Stimulated activated CD8-positive, alpha-beta memory T cell treated with anti-CD3 and anti-CD28 coated beads, Interleukin-12 subunit alpha, Interleukin-12 subunit beta, amount 100 ng/mL, for 24 hours (primary cell): ENCODE measurements around the gene SHROOM1.
"Not testable (repeated sequence)": the region's sequence is repeated elsewhere in the genome, so short reads cannot be mapped to it uniquely, and the experiment has no call there.

Source experiments
- DNase-seq: peaks from one replicate; pipeline ENCODE4 v3.0.0-alpha.2; 2020; ENCODE audit errors: extremely low read depth

The SHROOM1 gene

DNA sequence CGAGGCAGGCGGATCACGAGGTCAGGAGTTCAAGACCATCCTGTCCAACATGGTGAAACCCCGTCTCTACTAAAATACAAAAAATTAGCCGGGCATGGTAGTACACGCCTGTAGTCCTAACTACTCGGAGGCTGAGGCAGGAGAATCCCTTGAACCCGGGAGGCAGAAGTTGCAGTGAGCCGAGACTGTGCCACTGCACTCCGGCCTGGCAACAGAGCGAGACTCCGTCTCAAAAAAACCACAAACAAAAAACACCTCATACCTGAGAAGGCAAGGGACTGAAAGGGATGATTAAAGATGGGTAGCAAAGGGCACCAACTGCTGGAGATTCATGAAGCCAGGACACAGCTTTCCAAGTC is 23.7 kb downstream of the SHROOM1 start:
- not testable (repeated sequence) for DNase-seq

DNA sequence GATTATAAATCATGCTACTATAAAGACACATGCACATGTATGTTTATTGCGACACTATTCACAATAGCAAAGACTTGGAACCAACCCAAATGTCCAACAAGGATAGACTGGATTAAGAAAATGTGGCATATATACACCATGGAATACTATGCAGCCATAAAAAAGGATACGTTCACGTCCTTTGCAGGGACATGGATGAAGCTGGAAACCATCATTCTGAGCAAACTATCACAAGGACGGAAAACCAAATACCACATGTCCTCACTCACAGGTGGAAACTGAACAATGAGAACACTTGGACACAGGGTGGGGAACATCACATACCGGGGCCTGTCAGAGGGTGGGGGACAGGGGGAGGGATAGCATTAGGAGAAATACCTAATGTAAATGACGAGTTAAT is 24.6 kb downstream of the SHROOM1 start:
- DNase-seq: not testable (repeated sequence)

DNA sequence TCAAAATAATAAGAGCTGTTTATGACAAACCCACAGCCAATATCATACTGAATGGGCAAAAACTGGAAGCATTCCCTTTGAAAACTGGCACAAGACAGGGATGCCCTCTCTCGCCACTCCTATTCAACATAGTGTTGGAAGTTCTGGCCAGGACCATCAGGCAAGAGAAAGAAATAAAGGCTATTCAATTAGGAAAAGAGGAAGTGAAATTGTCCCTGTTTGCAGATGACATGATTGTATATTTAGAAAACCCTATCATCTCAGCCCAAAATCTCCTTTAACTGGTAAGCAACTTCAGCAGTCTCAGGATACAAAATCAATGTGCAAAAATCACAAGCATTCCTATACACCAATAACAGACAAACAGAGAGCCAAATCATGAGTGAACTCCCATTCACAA is 26.2 kb downstream of the SHROOM1 start:
- not testable (repeated sequence) for DNase-seq

DNA sequence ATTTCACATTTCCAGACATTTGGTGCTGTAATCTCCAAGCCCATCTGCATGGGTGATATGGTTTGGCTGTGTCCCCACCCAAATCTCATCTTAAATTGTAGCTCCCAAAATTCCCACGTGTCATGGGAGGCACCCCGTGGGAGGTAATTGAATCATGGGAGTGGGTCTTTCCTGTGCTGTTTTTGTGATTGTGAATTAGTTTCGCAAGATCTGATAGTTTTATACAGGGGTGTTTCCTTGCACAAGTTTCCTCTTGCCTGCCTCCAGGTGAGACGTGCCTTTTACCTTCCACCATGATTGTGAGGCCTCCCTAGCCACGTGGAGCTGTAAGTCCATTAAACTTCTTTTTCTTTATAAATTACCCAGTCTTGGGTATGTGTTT is 27.8 kb downstream of the SHROOM1 start:
- not testable (repeated sequence) for DNase-seq

DNA sequence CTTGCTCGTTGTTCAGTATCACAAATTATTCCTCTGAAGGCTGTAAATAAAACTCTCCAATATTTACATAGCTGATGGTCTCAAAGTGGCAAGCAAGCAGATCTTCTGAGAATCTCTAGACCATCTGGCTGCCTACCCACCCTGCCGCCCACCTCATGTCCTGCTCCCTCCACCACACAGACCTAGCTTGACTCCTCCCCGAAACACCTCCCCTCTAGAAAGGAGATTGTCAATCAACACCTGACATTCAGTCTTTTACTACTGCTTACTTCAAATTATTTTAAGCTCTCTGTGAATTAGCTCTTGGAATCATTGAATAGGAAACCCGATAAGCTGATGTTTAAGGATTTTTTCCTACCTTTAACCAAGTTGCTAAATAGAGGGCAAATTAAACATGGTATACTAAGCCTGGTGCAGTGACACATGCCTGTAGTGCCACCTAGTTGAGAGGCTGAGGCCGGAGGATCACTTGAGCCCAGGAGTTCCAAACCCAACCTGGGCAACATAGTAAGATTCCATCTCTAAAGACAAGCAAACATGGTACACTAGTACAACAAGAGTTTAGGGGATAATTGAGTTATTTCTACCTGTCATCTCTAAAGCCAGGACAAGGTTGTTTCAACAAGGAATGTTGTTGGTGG is 28.3 kb downstream of the SHROOM1 start:
- DNase-seq: no peak

DNA sequence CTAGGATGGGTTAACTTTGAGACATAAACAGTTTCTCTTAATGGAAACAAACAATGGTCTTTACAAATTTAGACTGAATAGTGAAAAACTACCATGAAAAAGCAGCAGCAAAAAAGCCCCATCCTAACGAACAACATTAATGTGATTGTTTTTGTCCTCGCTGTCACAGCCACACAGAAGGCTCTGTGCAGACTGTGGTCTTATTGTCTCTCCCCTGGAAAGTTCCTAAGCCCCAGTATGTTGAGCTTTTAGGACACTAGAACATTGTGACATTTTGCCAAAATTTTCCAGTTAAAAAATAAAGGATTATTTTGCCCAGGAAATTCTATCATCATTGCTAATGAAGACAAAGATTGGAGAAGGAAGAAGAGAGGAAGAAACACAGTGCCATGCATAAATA is 29.9 kb downstream of the SHROOM1 start:
- no peak for DNase-seq

DNA sequence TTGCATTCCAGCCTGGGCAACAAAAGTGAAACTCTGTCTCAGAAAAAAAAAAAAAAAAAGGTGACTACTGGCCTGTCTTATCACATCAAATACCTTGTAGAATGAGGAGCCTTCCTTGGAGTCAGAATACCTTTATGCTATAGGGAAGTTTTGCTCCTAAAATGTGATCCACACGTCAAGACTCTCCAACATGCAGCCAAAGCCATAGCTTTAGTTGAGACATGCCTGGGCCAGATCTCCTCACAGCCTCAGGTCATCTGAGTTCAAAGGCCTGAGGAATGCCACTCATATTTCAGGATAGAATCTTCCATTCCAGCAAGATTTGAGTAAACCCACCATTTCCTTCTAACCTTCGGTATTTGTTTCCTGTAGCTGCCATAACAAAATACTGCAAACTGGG is 31.1 kb downstream of the SHROOM1 start:
- no peak for DNase-seq

DNA sequence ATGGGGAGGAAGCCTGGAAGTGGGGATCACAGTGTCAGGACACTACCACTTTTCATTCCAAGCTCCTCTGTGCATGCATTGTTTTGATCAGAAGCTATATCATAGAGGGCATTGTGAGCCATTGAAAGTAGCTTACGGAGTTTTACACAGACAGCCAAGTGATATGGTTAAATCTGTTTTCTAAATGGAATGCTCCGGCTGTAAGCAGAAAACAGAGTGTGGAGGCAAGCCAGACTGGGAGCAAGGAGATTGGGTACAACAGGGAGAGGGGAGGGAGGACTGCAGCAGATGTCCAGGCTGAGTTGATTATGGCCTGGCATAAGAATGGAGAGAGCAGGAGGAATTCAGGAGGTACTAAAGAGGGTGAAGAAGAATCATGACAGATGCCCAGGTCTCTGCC is 32.8 kb downstream of the SHROOM1 start:
- no peak for DNase-seq

DNA sequence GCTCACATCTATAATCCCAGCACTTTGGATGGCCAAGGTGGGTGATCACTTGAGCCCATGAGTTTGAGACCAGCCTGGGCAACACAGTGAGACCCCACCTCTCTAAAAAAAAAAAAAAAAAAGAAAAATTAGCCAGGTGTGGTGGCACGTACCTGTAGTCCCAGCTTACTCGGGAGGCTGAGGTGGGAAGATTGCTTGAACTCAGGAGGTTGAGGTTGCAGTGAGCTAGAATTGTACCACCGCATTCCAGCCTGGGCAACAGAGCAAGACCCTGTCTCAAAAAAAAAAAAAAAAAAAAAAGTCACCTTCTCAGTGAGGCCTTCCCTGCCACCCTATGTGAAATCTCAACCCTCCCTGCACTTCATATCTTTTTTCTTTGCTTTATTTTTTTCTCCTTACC is 39.4 kb downstream of the SHROOM1 start:
- DNase-seq: no peak

DNA sequence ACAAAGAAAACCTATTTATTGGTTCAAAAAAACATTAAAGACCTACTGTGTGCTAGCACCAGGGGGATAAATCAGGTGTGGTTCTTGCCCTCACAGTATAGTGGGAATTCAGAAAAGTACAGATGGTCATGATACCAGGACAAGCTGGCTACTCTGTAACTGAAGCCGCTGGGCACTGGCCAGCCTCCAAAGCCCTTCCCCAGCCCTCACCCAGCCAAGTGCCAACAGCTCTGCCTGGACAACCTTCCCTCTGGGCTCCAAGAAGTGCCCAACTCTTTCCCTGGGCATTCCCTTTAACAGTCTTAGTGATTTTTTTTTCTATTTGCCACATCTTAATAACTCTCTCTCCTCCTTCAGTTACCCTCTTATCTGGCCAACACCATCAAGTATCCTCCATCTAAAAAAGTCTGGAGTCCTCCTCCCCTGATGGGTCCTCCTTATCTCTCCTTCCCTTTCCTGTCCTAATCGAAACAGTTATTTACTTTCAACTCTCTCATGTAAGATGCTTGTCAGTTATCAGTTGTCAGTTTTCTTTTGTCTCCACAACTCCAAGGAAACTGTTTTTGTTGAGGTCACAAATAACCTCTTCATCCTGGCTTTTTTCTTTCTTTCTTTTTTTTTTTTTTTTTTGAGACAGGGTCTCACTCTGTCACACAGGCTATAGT is 40.1 kb downstream of the SHROOM1 start:
- DNase-seq: no peak

DNA sequence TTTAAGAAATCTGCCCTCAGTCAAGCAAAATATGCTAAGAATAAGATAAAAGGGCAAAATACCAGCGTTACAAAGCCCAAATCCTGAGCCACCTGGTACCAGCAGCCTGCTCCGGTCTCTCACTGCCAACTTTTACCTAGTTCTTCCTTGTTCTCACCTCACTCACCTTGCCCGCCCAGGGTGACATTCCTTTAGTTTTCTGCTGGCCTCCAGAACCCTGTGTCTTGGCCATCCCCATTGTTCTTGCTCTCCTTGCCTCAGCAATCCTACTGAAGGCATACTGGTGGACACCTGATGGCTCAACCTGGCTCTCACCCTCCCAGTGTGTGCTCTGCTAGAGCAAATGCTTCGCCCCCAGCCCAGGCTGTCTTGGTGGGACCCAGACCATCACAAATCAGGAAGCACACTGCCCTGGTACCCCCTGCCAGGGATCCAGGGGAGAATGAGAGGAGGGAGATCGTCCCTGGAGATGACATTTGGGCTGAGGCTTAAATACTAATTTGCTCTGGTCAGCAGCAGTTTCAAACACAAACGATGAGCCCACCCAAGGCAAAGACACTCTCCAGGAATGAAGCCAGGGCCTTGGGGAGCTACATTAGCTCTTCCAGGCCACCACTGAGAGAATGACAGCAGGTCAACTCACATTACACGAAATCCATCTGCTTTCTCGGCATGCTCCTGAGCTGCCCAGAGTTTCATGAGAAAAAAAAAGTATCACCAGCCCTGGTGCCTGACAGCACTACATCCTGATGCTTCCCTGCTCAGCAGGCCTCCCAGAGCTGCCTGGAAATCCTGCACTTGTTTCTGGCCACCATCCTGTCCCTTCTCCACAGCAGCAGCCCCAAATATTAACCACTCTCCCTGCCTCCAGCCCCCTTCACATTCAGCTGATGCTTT is 41.2 kb downstream of the SHROOM1 start:
- DNase-seq: no peak

DNA sequence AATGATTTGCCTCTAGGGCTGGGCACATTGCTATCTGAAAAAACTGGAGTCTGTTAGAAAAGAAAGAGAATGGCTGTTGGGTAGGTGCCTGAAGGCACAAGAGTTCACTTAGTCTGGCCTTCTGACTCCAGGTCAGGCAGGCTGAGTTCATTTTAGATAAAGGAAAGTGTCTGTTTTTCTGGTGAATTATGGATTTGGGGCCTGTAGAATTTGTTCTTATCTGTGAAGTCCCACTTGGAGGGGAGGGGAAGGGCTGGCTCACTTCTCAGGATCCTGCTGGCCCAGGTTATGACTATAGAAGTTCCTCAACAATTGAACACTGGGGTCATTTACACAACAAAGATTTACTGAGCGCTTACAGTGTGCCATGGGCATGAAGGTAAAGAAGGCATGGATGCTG is 41.9 kb downstream of the SHROOM1 start:
- no peak for DNase-seq

DNA sequence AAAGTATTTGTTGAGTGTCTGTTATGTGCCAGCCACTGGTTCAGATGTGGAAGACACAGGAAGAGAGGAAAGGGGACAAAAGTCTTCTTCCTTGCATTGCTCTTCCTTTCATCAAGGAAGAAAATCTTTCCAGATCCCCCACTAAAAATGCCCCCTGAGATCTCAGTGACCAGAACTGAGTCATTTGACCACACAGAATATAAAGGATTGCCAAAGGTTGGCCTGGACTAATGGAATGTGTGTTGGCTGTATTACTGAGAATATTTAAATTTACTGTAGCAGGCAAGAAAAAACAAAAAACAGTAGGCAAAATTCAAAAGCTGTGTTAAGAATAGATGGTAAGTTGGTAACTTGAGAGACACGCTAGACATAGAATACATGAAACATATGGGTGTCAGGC is 43.4 kb downstream of the SHROOM1 start:
- no peak for DNase-seq

DNA sequence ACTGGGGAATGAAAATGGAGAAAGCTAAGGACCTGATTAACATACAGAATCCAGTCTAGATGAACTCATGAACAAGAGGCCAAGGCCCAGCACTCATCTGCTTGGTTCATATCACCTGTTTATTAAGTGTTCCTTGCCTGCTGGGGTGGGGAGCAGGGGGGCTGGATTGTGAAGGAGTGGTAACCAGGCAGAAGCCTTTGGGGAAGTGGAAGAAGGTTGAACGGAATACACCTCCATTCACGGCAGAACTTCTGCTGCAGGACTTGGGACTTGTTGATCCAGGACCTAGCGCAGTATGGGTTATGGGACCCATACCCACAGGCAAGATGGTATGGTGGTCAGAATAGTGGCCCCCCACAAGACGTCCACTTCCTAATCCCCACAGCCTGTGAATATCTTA is 44.6 kb downstream of the SHROOM1 start:
- no peak for DNase-seq

DNA sequence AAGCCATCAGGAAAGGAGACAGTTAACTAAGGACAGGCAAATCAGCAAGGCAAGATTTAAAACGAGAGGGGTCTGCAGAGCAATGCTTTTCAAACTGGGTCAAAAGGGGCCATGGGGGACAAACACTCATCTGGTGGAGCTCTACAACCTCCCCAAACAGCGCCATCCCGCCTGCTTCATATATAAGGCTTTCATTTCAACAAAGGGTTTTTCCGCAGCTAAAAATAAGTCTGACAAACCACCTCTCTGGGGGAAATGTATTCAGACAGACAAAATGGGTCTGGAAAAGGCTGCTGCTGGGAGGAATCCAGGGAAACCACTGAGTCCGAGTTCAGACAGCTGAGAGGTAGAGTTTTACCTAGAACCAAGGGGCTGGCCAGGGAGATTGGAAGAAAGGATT is 45.1 kb downstream of the SHROOM1 start:
- no peak for DNase-seq

DNA sequence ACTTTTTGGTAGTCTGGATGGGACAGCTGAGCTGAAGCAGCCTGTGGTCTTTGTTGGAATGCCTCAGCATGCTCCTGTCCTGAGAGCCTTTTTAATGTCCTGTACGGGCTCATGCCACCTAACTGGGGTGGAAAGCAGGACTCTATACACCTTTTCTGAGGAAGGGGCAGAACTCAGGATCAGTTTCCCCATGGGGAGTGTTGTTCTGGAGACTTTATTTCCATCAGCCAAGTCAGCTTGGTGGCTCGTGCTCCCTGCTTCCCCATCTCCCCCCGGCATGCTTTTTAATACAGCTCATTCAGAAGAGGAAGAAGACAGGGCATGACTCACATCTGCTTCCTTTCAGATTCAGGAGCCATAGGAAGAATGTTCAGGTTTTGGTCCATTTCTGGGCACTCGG is 48.3 kb downstream of the SHROOM1 start:
- DNase-seq: no peak

DNA sequence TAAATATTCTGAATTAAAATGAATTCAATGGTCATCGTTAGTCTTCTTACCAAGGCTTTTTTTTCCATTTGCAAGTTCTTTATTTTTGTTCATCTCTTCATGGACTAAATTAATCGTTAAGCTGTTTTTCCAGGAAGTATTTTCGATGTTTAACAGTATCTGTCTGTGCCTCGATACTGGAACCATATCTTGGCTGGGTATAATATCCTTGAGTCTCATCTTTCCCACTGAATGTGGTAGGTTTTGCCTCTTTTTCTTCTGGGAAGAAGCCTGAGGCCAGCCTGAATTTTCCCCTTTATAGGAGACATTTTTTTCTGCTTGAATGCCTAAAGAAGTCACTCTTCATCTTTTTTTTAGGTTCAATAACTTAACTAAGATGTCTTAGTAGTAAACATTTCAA is 49.4 kb downstream of the SHROOM1 start:
- DNase-seq: no peak

DNA sequence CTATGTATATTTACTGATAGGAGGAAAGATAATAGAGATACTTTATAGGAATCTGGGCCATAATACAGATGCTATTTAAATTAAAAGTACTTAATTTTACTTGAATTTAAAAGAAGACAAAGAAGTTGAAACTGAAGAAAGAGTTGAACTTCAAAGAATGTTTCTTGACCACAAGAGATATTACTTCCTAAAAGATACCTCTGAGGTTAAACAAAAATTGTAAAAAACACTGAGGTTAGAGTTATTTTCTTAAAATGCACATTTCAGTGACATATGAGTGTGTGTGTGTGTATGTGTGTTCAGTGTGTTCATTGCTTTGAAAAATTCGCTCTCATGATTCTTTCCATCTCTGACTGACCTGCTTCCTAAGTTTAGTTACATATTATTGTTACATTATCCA is 49.9 kb downstream of the SHROOM1 start:
- no peak for DNase-seq

DNA sequence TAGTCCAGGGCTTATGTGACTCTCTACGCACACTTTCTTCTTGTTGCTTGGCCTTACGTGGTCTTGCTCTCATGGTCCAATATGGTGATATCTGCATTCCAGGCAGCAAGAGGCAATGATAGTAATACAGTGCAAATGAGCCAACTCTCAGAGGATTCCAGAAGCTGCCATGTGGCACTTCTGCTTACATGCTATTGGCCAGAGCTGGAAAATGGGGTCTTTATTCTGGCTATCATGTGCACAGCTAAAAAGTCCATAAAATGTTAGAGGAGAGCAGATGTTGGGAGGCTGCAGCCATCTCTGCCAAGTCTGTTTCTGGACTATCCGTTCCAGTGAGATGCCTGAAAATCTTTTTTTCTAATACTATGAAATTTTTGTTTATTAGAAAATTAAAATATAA is 50.5 kb downstream of the SHROOM1 start:
- no peak for DNase-seq

DNA sequence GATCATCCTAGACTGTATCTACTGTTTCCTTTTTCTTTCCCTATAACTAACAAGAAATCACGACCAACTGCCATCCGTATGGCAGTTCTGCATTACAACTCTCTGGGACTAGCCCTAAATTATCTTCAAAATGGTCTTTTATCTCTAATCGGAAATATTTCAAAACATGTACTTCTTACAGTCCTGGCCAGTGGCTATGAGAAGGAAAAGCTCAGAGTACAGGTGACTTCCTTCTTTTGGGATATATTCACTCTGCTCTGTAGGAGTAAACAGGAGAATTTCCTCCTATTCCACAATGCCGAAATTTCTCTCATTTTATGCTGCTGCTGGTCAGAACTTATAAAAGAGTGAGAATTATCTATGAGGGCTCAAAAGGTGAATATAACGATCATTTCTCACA is 51.6 kb downstream of the SHROOM1 start:
- DNase-seq: no peak

DNA sequence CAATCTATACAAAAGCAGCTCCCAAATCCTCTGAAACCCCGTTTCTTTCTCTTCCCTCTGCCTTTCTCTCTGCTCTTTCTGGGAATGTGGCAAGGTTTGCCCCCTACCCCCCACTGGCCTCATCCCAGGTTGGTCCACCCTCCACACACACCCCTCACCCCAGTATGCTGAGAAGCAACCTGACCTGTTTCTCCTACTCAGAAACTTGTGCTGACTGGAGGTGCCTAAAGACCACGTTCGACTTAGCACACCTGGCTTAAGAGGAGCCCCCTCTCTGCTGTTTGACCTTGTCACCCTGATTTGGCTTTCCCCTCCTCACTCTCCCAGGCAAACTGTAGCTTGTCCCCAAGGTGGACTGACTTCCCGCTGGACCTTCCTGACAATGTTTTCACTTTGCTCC is 52.3 kb downstream of the SHROOM1 start:
- no peak for DNase-seq

DNA sequence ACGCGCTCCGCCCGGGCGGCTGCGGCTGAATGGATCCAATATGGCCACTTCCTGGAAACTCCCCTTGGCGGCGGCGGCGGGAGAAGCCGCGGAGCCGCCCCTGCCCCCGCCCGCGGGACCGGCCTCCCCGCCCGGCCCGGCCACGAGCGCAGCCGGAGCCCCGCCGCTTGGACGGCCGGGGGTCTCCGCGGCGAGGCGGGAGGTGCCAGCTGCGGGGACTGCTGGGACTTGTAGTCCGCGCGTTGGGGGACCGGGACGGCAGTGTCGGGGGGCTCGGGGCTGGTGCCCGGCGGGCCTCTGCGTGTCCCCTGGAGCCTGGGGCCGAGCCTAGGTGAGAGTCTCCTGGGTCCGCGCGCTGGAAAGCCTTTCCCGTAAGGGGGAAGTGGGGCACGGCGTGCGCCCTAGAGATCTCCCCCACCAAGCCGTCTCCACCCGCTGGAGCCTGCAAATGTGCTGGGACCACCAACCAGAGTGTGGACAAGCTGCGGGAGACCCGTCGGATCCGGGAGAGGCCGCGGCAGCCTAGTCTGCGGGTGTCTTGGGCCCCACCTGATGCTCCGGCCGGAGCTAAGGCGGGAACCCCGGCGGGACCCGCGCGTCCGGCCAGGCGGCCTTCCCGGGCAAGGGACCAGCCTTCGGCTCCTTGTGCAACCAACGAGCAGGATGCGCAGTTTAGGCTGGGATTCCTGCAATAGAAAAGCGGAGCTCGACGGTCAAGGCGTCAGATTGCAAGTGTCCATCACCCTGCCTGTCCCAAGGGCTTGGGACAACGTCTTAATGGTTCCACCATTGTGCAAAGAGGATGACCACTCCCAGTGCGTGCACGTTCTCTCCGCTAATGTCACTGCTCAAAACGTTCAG is 53.0 kb downstream of the SHROOM1 start, which contains the start of gene SEPTIN8:
Gene SEPTIN8 (minus strand): TSS at position 31 of the 861 bp plus-strand sequence. CDS start 102 bp downstream, outside the sequence.
- DNase-seq: peak; percentile 7
